ENCODE results near the gene APPL2.
"Not testable (repeated sequence)": the region's sequence is repeated elsewhere in the genome, so short reads cannot be mapped to it uniquely, and the experiment has no call there.

APPL2 gene

DNA sequence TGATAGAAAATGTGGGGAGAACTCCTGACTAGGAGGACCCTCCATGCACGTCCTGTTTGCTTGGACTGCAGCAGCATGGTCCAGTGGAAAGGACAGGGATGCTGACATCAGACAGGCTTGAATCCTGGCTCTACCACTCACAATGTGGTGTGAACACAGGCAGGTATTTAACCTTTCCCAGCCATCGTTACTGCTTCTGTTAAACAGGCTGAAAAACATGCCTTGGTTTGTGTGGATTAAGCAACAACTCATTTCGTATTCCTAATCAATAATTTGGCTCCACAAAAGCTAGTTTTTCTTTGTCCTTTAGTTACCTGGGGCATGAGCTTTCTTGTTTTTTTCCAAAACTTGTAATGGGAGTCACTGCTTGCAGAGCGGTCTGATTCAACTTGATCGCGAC is 41.0 kb downstream of the APPL2 start:
- DNase-seq, result no peak

DNA sequence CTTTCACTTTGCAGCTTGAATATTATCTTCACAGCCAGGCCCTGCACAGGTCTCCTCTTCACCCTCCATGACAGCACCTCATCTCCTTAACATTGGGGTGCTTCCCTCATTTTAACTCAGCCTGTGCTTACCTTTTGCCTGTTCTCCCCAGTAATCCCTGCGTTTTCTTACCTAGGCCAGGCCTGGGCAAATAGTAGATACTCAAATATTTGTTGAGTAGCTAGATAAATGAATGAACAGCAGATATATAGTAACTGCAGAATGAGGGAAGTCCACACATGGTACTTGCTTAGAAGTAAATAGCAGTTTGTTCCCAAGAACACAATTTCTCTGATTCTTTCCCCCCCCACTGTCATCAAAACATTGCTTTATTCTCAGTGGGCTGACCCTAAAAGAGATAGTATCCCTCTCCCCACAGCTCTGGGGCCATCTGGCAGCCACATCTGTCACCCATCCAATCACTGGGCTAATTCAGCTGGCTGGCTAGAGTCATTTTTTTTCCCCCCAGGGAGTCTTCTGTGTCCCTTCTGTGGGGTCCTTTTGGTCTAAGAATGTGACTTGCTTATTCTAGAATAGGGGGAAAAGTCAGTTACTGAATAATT is 43.2 kb downstream of the APPL2 start:
- peak in 6 of 58 donors; percentile 14 to 21 (median 18) for DNase-seq

GRCh38 chr12:105190530-105190929 is 45.4 kb downstream of the APPL2 start:
- DNase-seq, result no peak

GRCh38 chr12:105189293-105189692 is 46.7 kb downstream of the APPL2 start:
- no peak for DNase-seq

DNA sequence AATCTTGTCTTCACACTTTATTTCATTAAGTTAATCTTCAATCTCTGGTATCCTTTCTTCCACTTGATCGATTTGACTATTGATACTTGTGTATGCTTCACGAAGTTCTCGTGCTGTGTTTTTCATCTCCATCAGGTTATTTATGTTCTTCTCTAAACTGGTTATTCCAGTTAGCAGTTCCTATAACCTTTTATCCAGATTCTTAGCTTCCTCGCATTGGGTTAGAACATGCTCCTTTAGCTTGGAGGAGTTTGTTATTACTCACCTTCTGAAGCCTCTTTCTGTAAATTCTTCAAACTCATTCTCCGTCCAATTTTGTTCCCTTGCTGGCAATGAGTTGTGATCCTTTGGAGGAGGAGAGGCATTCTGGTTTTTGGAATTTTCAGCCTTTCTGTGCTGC is 52.0 kb downstream of the APPL2 start:
- not testable (repeated sequence) for DNase-seq

DNA sequence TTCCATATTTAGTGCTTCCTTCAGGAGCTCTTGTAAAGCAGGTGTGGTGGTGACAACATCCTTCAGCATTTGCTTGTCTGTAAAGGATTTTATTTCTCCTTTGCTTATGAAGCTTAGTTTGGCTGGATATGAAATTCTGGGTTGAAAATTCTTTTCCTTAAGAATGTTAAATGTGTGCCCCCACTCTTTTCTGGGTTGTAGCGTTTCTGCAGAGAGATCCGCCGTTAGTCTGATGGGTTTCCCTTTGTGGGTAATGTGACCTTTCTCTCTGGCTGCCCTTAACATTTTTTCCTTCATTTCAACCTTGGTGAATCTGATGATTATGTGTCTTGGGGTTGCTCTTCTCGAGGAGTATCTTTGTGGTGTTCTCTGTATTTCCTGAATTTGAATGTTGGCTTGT is 52.6 kb downstream of the APPL2 start:
- not testable (repeated sequence) for DNase-seq

- DNase-seq, result not testable (repeated sequence)
Measured at GRCh38 chr12:105179114-105179513, 56.9 kb downstream of the APPL2 start.

GRCh38 chr12:105177208-105177607 is 58.8 kb downstream of the APPL2 start:
- DNase-seq, result no peak

GRCh38 chr12:105175397-105175990 is 60.5 kb downstream of the APPL2 start:
- DNase-seq, result no peak

DNA sequence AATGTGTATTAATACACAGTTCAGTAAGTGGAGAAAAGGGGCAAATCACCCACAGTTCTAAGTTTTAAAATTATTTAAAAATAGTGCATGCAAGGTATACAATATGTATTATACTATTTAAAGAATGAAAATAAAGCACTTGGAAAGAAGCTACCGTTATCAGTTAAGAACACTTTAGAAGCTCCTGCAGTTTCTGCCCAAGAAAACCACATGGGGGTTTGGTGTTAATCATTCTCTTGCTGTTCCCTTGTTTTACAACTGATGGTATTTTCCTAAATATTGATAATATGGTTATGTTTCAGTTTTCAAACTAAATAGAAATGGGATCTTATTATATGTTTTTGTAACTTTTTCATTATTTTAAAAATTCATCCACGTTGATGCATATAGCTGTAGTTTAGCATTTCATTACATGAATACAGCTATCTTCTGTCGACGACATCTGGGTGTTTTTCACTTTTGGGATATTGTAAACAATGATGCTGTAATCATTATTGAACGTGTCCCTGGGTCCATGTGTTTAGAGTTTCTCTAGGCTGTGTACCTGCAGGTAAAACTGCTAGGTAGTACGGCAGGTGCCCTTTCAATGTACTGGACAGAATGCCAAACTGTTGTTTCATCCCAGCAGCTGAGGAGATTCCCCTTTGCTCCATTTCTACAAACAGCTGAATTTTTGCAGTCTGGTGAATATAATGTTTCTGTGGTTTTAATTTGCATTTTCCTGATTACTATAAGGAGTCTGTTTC is 64.1 kb downstream of the APPL2 start:
- no peak for DNase-seq

DNA sequence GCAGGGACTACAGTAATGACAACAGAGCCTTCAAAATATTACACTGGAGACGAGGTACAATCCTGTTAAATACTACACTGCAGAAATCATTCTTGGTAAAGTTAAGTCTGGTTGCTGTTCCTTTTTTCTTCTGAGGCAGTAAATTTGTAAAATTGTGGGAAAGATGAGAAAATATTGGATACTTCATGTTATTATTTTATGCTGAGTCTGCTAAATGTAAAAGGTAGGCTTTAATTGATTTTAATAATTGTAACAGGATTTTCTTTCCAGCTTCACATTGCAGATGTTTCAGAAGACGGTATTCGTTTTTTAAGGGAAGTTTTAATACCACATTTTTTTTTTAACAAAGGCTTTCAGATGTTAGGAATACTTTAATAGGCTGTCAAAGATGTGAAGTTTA is 65.8 kb downstream of the APPL2 start:
- no peak for DNase-seq

- DNase-seq, result peak in 1 of 58 donors; percentile 8
Measured at GRCh38 chr12:105168006-105168405, 68.0 kb downstream of the APPL2 start.

GRCh38 chr12:105167346-105167745 is 68.6 kb downstream of the APPL2 start:
- DNase-seq, result no peak

DNA sequence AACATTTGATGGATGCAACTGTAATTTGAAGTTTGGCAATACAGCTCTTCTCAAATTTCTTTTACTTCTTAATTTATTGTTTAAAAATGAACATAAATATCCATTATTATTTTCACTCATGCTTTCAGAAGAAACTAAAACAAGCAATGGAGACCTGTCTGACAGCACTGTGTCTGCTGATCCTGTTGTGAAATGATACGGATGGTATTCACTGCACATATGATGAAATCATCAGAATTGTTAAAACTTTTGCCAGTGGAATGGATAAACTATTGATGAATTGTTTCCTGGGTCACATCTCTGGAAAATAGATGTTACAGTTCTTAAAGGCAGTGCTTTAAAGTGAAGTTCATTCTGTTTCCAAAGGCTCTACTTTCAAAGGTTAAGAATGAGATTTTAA is 69.2 kb downstream of the APPL2 start:
- DNase-seq, result no peak

GRCh38 chr12:105164068-105164467 is 71.9 kb downstream of the APPL2 start:
- DNase-seq, result no peak

- DNase-seq, result no peak
Measured at GRCh38 chr12:105162174-105162573, 73.8 kb downstream of the APPL2 start.

- DNase-seq, result no peak
Measured at GRCh38 chr12:105158876-105159275, 77.1 kb downstream of the APPL2 start.

- no peak for DNase-seq
Measured at GRCh38 chr12:105157606-105158005, 78.4 kb downstream of the APPL2 start.

GRCh38 chr12:105156260-105156659 is 79.7 kb downstream of the APPL2 start:
- DNase-seq, result no peak

GRCh38 chr12:105142259-105142658 is 93.7 kb downstream of the APPL2 start:
- DNase-seq, result no peak

DNA sequence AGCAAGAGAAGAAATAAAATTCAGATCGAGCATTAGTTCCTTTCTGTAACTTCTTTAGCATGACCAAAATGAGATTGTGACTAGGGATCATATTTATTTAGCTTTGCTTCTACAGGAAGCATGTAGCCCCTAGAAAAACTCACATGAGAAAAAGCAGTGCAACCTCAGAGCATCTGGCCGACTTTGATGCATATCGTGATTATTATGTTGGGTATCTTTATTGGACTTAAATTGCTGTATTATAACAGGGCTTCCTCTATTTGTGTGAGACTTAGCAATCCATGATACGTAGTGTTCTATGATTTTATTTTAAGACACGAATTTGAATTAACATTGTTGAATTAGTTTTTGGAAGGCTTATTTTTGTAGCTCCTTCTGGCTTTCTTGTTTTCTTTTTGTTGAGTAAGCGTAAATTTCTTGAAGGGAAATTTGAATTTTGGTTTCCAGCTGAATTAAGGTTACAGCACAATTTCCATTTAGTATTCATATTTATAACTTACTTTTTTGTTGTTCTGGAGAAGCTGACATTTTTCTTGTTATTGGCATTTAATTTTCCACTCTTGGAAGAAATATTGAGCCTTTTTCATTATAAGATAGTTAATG is 94.6 kb downstream of the APPL2 start:
- no peak for DNase-seq

GRCh38 chr12:105138248-105138647 is 97.7 kb downstream of the APPL2 start:
- DNase-seq, result no peak
